ENCODE results near the gene PPP1R18.
"Not testable (repeated sequence)": the region's sequence is repeated elsewhere in the genome, so short reads cannot be mapped to it uniquely, and the experiment has no call there.

Gene PPP1R18

DNA sequence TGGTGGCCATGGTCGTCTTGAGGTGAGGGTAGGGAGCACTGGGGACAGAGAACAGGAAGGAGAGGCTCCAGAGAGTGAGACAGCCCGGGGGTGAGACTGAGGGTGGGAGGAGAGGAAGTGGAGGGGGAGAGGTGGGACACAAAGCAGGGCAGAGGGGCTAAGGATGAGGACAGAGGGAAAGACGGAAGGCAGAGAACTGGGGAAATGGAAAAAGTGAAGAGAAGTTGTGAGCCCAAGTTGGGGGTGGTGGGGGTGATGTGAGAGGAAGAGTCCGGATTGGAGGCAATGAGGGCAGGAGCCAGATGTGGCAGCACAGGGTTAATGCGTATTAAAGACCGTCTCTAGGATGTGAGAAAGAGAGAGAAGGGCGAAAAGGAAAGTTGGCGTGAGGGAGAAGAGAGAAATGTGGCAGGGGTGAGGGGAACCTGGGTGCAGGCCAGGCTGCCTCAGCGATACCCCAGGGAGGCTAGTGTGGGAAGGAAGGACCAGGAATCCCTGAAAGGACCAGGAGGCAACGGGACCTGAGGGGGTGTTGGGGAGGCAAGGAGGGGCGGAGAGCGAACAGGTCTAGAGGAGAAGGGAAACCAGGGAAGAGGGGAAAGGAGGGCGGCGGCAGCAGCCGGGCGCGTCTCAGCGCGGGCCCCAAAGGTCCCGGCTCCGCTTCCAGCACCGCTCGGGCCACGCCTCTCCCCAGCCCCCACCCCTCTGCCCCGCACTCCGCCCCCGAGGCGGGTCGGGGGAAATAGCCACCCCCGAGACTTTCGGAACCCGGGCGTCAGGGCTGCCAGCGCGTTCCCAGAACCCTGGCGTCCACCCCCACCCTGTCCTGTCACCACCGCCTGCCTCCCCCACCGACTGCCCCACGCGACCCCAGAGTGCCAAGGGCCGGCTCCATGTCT is at the start of gene PPP1R18:
PPP1R18 (minus strand) TSS at position 637 of the 899 bp plus-strand sequence; CDS start at position 10, 627 bp downstream.
- DNase-seq = no peak

DNA sequence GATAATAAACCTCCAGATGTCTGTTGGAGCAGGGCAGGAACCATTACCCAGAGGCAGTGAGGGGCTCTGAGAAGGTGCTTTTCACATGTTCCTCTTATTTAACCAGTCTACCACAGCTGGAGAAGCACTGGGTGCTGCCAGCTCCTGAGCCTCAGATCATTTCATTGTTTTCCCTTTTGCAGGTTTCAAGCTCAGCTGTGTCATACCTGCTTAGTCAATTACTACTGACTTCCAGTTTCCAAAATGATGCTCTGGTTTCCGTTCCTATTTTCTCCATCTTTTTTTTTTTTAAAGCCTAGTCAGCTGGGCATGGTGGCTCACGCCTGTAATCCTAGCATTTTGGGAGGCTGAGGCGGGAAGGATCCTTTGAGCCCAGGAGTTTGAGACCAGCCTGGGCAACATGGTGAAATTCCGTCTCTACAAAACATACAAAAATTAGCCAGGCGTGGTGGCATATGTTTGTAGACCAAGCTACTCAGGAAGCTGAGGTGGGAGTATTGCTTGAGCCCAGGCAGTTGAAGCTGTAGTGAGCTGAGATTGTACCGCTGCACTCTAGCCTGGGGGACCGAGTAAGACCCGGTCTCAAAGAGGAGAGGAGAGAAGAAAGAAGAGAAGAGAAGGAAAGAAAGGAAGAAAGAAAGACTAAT is 49.3 kb upstream of the PPP1R18 start:
- no peak for DNase-seq

- no peak for DNase-seq
Measured at GRCh38 chr6:30732237-30732943, 45.9 kb upstream of the PPP1R18 start.

DNA sequence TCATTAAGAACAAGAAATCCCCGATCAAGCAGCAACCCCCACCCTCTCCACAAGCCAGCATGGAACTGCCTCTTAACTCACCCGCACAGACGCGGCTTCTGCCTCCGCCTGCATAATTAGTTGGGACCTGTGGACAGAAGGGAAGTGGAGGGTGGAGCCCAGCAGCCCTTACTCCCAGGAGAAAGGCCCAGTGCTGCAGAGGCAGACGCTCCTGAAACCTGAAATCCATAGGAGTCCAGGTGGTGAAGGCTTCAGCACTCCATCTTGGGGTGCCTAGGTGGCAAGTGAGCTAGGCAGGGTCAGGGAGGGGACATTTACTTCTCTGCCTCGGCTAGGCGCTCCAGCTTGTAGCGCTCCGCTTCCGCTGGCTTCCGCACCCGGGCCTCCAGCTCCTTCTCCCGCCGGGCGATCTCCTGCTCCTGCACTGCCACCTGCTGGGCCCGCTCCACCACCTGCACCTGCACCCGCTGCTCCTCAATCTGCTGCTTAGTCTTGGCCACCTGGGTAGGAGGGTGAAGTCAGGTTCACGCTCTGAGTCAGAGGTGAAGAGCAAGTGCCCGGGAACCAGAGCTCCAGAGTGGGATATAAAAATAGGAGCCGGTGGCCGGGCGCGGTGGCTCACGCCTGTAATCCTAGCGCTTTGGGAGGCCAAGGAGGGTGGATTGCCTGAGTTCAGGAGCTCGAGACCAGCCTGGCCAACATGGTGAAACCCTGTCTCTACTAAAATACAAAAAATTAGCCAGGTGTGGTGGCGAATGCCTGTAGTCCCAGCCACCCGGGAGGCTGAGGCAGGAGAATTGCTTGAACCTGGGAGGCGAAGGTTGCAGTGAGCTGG is 44.4 kb upstream of the PPP1R18 start:
- DNase-seq = peak; percentile 71

DNA sequence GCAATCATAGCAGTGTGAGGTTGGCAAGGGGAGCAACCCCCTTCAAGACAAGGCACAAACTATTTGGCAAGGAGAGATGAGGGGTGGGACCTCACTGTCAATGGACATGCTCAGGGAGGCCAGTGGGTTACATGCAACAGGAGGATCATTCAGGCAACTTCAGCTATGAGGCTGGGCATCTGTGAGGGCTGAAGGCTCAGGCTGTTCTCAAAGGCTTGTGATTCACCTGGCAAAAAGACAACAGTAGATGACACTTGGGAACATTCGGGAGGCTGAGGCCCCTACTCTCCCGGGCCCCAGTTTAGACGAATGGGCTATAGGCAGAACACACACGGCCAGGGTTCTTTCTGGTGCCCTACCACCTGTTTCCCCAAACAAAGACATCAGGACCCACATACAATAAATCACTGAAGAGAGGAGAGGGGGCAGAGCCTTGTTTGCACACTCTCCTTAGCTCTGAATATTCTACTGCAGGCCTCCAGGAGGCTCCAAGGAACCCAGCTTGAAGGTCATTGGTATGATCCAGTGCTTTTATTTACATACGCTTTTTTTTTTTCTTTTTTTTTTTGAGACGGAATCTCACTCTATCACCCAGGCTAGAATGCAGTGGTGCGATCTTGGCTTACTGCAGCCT is 41.6 kb upstream of the PPP1R18 start:
- DNase-seq = no peak

DNA sequence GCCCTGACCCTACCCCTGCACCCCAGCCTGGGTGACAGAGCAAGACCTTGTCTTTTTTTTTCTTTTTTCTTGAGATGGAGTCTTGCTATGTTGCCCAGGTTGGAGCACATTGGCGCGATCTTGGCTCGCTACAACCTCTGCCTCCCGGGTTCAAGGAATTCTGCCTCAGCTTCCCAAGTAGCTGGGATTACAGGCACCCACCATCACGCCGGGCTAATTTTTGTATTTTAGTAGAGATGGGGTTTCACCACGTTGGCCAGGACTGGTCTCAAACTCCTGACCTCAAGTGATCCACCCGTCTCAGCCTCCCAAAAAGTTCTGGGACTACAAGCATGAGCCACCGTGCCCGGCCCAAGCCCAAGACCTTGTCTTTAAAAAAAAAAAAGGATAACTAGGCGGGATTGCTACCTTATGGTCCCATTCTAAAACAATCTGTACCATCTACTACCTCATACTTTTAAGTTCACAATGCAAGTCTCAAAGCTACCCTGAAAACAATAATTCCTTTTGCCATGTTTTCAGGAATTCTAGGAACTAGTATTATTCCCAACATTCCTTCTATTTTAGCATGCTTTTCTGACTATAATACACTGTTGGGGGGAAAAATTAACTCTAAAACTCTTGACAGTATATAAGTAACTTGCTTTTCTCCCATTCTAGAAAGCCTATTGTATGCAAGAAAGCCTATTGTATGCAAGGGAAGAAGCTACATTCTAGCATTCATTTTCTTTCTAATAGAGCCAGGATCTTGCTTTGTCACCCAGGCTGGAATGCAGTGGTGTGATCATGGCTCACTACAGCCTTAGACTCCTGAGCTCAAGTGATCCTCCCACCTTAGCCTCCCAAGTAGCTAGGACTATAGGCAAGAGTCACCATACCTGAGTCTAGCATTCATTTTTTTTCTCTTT is 40.3 kb upstream of the PPP1R18 start:
- no peak for DNase-seq

GRCh38 chr6:30725713-30726505 is 39.5 kb upstream of the PPP1R18 start:
- no peak for DNase-seq

DNA sequence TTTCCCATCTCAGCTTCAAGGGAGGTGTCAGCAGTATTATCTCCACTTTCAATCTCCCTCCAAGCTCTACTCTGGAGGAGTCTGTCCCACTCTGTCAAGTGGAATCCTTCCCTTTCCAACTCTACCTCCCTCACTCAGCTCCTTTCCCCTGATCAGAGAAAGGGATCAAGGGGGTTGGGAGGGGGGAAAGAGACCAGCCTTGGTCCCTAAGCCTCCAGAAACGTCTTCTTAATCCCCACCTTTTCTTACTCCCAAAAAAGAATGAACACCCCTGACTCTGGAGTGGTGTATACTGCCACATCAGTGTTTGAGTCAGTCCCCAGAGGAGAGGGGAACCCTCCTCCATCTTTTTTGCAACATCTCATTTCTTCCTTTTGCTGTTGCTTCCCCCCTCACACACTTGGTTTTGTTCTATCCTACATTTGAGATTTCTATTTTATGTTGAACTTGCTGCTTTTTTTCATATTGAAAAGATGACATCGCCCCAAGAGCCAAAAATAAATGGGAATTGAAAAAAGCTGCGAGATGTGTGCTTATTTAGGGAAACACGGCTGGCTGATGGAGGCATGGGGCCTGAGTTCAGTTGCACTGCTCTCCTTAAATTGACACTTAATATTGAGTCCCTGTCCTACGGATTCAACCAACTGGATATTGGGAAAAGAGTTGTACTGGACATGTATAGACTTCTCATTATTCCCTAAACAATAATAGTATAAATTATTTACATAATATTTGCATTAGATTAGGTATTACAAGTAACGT is 38.6 kb upstream of the PPP1R18 start:
- no peak for DNase-seq

- DNase-seq = not testable (repeated sequence)
Measured at GRCh38 chr6:30723843-30724741, 37.6 kb upstream of the PPP1R18 start.

DNA sequence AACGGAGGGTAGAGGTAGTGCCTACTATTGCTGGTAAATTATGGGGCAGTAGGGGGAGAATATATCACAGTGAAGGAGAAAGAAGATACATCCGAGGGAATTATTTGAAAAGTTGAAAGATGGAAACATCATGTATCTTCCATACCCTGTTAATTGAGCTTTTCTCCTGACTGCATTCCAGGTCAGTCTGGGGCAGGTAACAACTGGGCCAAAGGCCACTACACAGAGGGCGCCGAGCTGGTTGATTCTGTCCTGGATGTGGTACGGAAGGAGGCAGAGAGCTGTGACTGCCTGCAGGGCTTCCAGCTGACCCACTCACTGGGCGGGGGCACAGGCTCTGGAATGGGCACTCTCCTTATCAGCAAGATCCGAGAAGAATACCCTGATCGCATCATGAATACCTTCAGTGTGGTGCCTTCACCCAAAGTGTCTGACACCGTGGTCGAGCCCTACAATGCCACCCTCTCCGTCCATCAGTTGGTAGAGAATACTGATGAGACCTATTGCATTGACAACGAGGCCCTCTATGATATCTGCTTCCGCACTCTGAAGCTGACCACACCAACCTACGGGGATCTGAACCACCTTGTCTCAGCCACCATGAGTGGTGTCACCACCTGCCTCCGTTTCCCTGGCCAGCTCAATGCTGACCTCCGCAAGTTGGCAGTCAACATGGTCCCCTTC is 36.9 kb upstream of the PPP1R18 start:
- DNase-seq = not testable (repeated sequence)

DNA sequence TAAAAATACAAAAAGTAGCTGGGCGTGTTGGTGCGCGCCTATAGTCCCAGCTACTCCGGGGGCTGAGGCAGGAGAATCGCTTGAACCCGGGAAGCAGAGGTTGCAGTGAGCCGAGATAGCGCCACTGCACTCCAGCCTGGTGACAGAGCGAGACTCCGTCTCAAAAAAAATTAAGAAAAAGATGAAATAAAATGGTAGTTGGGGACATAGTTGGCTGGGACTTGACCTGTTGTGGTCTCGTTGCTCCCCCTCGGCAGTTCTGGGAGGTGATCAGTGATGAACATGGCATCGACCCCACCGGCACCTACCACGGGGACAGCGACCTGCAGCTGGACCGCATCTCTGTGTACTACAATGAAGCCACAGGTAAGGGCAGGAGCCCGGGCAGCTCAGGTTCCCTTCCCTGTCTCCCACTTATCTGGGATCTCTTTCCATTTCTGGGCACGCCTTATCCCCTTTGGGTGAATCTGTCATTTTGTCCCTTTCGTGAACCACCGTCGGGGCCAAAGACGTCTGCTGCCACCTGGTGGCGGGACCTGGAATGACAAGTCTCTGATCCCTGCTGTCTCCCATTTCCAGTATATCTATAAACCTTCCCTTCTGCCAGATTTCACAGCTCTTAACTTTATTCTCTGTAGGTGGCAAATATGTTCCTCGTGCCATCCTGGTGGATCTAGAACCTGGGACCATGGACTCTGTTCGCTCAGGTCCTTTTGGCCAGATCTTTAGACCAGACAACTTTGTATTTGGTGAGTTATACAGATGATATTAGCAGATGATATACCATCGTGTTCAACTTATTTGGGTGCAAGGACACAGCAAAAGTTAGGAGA is 36.1 kb upstream of the PPP1R18 start:
- peak; percentile 12 for DNase-seq

- not testable (repeated sequence) for DNase-seq
Measured at GRCh38 chr6:30722025-30722279, 35.5 kb upstream of the PPP1R18 start.

DNA sequence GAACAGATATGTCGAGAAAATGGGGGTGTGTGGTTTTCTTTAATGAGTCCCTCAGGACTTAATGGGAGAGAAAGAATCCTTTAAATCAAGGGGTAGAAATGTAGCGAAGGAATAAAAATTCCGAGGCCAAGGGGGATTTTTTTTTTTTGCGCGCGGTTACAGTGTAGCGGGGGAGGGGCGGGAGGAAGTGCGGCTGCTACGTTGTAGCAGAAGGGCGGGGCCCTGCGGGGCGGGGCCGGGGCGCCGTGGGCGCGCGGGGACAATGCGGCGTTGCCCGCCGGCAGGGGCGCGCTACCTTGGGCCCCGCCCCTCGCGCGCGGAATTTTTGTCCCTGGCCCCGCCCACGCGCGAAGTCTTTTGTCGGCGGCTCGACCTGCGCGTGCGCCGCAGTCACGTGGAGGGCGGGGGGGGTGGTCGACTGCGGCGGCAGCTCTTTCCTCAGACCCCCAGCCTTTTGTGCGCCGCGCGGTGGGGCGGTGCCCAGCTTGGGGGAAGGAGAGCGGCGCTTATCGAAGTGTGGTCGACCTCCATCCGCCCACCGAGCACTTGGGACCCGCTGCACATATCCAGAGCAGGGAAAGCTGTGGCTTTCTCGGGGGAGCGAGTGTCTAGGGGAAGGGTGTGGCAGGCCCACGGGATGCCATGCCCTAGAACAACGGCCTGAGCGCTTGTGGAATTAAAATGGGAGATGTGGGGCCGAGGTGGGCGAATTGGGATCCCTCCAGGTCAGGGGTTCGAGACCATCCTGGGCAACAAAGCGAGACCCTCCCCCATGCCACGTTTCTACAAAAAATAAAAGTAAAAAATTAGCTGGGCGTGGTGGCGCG is 35.0 kb upstream of the PPP1R18 start:
- DNase-seq = peak; percentile 47

GRCh38 chr6:30720738-30721197 is 34.3 kb upstream of the PPP1R18 start:
- DNase-seq = peak; percentile 22

DNA sequence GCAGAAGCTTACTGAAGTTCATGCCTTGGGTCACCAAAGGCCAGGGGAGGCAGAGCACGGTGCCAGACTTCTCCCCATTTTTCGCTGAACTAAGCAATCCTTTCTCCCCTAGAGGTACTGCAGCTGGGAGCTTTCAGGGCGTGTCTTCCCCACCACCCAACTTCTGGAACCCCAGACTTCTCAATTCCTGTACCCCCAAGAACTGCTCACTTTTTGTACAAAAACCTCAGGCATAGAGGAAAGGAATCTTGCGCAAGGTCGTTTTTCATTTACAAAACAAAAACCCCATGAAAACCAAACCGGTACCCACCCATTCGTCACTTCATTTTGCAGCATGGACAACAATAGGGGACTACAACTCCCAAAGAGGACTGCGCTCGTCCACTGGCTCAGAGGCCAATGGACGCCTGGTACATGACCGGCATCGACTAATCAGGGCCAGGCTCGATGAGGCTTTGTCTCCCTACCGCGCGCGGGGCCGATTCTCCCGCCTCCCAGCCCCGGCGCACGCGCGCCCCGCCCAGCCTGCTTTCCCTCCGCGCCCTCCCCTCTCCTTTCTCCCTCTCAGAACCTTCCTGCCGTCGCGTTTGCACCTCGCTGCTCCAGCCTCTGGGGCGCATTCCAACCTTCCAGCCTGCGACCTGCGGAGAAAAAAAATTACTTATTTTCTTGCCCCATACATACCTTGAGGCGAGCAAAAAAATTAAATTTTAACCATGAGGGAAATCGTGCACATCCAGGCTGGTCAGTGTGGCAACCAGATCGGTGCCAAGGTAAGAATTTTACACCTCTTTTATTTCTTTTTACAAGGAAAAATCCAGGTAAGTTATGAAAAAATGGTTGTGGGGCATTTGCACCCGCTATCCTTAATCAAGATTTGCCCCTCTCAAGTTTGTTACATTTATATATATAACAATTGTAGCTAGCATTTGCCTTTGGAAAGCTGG is 33.6 kb upstream of the PPP1R18 start, which contains the start of gene TUBB:
TUBB (plus strand) TSS at position 562 of the 947 bp plus-strand sequence; CDS start at position 717, 155 bp downstream.
- peak; percentile 89 for DNase-seq

All from NCI-H524 treated with DMSO at 0.1 percent for 48 hours (cell line).